SK-N-MC (cell line): ENCODE measurements around the gene MT1X.

ENCODE experiments used
- EZH2 ChIP-seq: fragments of 200-600 bp; sonication (generic); IDR thresholded peaks from one replicate; pipeline ENCODE4 v1.6.1; 2017; ENCODE audit warnings: antibody characterized with exemption
- FOXP2 ChIP-seq: optimal IDR thresholded peaks from 2 replicates; pipeline ENCODE3; 2011; ENCODE audit warnings: mild to moderate bottlenecking, moderate library complexity; ENCODE audit not compliant: insufficient read depth; ENCODE audit errors: extremely low read length, control extremely low read depth
- POLR2AphosphoS5 ChIP-seq: IDR thresholded peaks from 2 replicates; pipeline ENCODE4 v1.6.1; 2012; ENCODE audit warnings: mild to moderate bottlenecking, low read depth, low read length, borderline replicate concordance

DNA sequence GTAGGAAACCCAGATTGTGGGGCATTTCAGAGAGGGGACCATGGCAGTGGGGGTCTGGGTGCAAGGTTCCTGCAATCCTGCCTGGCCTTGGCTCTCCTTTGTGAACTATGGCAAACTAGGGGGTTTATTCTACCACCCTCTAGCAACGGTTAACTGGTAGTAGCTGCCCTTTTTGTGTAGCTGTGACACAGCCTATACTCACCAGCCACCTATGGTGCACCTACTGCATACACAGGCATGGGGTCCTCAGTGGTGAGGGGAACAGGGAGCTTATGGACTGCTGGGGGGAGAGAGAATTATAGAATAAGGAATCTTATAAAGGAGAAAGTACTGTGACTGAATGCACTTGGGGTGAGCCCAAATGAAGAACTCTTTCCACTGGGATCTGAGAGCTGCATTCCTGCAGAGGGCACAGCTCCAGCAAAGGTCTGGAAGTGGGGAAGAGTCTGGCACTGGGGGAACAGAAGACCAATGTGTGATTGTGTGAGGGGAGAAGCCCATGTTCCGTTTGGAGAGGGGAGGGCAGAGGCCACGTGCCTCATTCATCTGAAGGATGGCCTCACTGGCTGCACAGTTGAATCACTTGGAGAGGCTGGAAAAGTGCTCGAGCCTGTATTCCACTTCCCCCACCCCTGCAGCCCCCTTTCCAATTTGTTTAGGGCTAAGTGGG, 2.1 kb downstream of the MT1X start:
- no peak for TF ChIP-seq EZH2
- no peak for TF ChIP-seq POLR2AphosphoS5
- no peak for TF ChIP-seq FOXP2
